Neural cell (in vitro differentiated cells): ENCODE data around the gene MTREX.

Experiments
- EP300 ChIP-seq: fragments of 450-650 bp; conservative IDR thresholded peaks from 2 replicates; pipeline ENCODE4 v1.6.1; 2014; ENCODE audit warnings: antibody characterized with exemption, mild to moderate bottlenecking, moderate library complexity; ENCODE audit not compliant: poor library complexity, severe bottlenecking
- EZH2 ChIP-seq: fragments of 200-600, 300-800 bp; shearing (Covaris generic), sonication (generic); IDR thresholded peaks from 2 replicates; pipeline ENCODE4 v1.6.1; 2014; ENCODE audit warnings: antibody characterized with exemption, low read length, borderline replicate concordance, mild to moderate bottlenecking; ENCODE audit not compliant: insufficient read depth, poor library complexity, severe bottlenecking
- POLR2AphosphoS5 ChIP-seq: IDR thresholded peaks from 2 replicates; pipeline ENCODE4 v1.6.1; 2012
- RAD21 ChIP-seq: fragments of 450-650 bp; conservative IDR thresholded peaks from 2 replicates; pipeline ENCODE4 v1.6.1; 2014; ENCODE audit warnings: antibody characterized with exemption, mild to moderate bottlenecking, moderate library complexity
- SMC3 ChIP-seq: fragments of 450-650 bp; conservative IDR thresholded peaks from 2 replicates; pipeline ENCODE4 v1.6.1; 2014; ENCODE audit warnings: antibody characterized with exemption, mild to moderate bottlenecking, moderate library complexity; ENCODE audit not compliant: poor library complexity
- TAF1 ChIP-seq: IDR thresholded peaks from 2 replicates; pipeline ENCODE4 v1.6.1; 2012; ENCODE audit warnings: low read depth
- TF ChIP-seq, protein P1 (sequence below): fragments of 450-650 bp; IDR thresholded peaks from 2 replicates; pipeline ENCODE4 v1.5.1; 2014; ENCODE audit warnings: antibody characterized with exemption, mild to moderate bottlenecking, moderate library complexity; ENCODE audit not compliant: poor library complexity, severe bottlenecking
- TF ChIP-seq, protein P2 (sequence below): IDR thresholded peaks from 2 replicates; pipeline ENCODE4 v1.6.1; 2012; ENCODE audit warnings: borderline replicate concordance

DNA sequence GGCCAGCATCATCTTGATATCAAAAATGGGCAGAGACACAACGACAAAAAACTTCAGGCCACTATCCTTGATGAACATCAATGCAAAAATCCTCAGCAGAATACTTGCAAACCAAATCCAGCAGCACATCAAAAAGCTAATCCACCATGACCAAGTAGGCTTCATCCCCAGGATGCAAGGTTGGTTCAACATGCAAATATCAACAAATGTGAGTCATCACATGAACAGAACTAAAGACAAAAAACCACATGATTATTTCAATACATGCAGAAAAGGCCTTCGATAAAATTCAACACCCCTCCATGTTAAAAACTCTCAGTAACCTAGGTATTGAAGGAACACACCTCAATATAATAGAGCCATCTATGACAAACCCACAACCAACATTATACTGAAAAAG is 8.5 kb downstream of the MTREX start:
- TF ChIP-seq POLR2AphosphoS5 (no peak), EZH2 (no peak), RAD21 (no peak), TAF1 (no peak), EP300 (no peak), SMC3 (no peak)
- TF ChIP-seq, protein P1, sequence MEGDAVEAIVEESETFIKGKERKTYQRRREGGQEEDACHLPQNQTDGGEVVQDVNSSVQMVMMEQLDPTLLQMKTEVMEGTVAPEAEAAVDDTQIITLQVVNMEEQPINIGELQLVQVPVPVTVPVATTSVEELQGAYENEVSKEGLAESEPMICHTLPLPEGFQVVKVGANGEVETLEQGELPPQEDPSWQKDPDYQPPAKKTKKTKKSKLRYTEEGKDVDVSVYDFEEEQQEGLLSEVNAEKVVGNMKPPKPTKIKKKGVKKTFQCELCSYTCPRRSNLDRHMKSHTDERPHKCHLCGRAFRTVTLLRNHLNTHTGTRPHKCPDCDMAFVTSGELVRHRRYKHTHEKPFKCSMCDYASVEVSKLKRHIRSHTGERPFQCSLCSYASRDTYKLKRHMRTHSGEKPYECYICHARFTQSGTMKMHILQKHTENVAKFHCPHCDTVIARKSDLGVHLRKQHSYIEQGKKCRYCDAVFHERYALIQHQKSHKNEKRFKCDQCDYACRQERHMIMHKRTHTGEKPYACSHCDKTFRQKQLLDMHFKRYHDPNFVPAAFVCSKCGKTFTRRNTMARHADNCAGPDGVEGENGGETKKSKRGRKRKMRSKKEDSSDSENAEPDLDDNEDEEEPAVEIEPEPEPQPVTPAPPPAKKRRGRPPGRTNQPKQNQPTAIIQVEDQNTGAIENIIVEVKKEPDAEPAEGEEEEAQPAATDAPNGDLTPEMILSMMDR: no peak
- TF ChIP-seq, protein P2, sequence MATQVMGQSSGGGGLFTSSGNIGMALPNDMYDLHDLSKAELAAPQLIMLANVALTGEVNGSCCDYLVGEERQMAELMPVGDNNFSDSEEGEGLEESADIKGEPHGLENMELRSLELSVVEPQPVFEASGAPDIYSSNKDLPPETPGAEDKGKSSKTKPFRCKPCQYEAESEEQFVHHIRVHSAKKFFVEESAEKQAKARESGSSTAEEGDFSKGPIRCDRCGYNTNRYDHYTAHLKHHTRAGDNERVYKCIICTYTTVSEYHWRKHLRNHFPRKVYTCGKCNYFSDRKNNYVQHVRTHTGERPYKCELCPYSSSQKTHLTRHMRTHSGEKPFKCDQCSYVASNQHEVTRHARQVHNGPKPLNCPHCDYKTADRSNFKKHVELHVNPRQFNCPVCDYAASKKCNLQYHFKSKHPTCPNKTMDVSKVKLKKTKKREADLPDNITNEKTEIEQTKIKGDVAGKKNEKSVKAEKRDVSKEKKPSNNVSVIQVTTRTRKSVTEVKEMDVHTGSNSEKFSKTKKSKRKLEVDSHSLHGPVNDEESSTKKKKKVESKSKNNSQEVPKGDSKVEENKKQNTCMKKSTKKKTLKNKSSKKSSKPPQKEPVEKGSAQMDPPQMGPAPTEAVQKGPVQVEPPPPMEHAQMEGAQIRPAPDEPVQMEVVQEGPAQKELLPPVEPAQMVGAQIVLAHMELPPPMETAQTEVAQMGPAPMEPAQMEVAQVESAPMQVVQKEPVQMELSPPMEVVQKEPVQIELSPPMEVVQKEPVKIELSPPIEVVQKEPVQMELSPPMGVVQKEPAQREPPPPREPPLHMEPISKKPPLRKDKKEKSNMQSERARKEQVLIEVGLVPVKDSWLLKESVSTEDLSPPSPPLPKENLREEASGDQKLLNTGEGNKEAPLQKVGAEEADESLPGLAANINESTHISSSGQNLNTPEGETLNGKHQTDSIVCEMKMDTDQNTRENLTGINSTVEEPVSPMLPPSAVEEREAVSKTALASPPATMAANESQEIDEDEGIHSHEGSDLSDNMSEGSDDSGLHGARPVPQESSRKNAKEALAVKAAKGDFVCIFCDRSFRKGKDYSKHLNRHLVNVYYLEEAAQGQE: no peak
